Calu3 (cell line): Measurements from ENCODE around the gene MED28. TPM values are rescaled to one million over a fixed set of nuclear protein-coding genes. Genes with fewer than 3 reads are reported as not detected.

Experiments
- BruUV-seq: library from RNA; stranded (reverse); fragments of 400-500 nt; replicated peaks from 2 replicates; lab custom pipeline; 2021; lab: Mats Ljungman, UMichigan
- CTCF ChIA-PET: fragments of 300-600 bp; sonication (Branson Sonifier 250); formaldehyde crosslinking; loops from one replicate; lab custom pipeline; 2022; ENCODE audit warnings: antibody characterized with exemption; lab: Charles Lee
- DNase-seq: peaks from one replicate; pipeline ENCODE4 v3.0.0; 2022
- H3K27ac Mint-ChIP-seq: one replicate; pipeline ENCODE4 v1.8.0; 2022; ENCODE audit warnings: mixed read lengths; ENCODE audit not compliant: unreplicated experiment
- H3K27me3 Mint-ChIP-seq: one replicate; pipeline ENCODE4 v1.8.0; 2022; ENCODE audit warnings: mixed read lengths; ENCODE audit not compliant: unreplicated experiment
- H3K36me3 Mint-ChIP-seq: one replicate; pipeline ENCODE4 v1.8.0; 2022; ENCODE audit warnings: mild to moderate bottlenecking, moderate library complexity, mixed read lengths; ENCODE audit not compliant: insufficient read depth, unreplicated experiment
- H3K4me1 Mint-ChIP-seq: one replicate; pipeline ENCODE4 v1.8.0; 2022; ENCODE audit warnings: mild to moderate bottlenecking, low read depth, mixed read lengths; ENCODE audit not compliant: unreplicated experiment
- H3K4me3 Mint-ChIP-seq: one replicate; pipeline ENCODE4 v1.8.0; 2022; ENCODE audit warnings: mild to moderate bottlenecking, low read depth, moderate library complexity, mixed read lengths; ENCODE audit not compliant: unreplicated experiment
- H3K9me3 Mint-ChIP-seq: one replicate; pipeline ENCODE4 v1.8.0; 2022; ENCODE audit warnings: low read depth, mixed read lengths; ENCODE audit not compliant: unreplicated experiment
- intact Hi-C: fragments of 100-400 bp; cut with micrococcal nuclease; formaldehyde crosslinking; loops from one replicate; pipeline ENCODE4 v1.10.0; 2022; ENCODE audit not compliant: unreplicated experiment
- total RNA-seq: library from RNA; stranded (reverse); gene quantifications from 2 replicates; pipeline ENCODE4 v1.2.3, GENCODE V29; 2022
- TF ChIP-seq, protein P1 (sequence below): fragments of 200-600 bp; IDR thresholded peaks from one replicate; pipeline ENCODE4 v1.8.0; 2022; ENCODE audit warnings: antibody characterized with exemption; ENCODE audit not compliant: unreplicated experiment

Gene MED28
- total RNA-seq, 1 experiment from 2014 or later = 27.2 TPM

DNA sequence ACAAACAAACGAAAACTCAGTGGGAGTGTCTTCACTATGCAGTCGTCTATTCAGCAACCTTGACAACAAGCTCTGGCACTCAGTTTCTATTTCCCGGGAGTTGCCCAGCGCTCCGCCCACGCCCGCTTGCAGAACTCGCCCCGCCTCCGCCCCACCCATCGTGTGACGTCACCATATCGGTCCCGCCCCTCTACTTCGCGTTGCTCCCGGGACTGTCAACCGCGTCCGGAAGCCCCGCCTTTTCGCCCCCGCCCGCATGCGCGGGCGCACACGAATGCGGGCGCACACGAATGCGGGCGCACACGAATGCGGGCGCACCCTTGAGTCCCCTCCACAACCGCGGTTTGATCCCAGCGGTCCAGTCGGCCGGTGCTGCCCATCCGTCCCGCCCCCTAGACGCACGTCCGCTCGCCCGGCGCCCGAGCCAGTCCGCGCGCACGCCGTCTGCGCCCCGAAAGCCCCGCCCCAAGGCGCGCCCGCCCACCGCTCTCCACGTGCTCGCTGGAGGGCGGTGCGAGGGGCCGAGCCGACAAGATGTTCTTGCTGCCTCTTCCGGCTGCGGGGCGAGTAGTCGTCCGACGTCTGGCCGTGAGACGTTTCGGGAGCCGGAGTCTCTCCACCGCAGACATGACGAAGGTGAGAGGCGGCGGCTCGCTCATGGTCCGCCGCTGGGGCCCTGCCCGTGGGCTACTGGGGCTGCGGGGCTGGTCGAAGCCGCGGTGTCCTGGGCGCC is 37.3 kb upstream of the MED28 start, which contains the start of gene LAP3:
Gene LAP3, plus strand, starts transcription at position 267 of the 733 bp plus-strand sequence. Its CDS starts 268 bp downstream, at position 535.
- Mint-ChIP-seq H3K36me3 (peaks cover 21% of the 10 kb centered on the region), H3K27me3 (no peaks in the 10 kb centered on the region), H3K27ac (peak within 1 kb of the TSS; percentile 76), H3K9me3 (no peaks in the 10 kb centered on the region), H3K4me3 (peak within 1 kb of the TSS; percentile 96), H3K4me1 (no peaks in the 10 kb centered on the region)
- intact Hi-C loops = loop anchor here (2.0 to 5.0 kb wide), 2 partner anchors 28 to 35 kb away; partner anchors contain the start of gene MED28
- CTCF ChIA-PET = interaction anchor here (0.6 to 1.0 kb wide), 2 partner anchors 28 to 236 kb away, joined by 4 to 6 read pairs; no protein-coding TSS in a partner anchor
- BruUV-seq = no TSS peak
- TF ChIP-seq, protein P1, sequence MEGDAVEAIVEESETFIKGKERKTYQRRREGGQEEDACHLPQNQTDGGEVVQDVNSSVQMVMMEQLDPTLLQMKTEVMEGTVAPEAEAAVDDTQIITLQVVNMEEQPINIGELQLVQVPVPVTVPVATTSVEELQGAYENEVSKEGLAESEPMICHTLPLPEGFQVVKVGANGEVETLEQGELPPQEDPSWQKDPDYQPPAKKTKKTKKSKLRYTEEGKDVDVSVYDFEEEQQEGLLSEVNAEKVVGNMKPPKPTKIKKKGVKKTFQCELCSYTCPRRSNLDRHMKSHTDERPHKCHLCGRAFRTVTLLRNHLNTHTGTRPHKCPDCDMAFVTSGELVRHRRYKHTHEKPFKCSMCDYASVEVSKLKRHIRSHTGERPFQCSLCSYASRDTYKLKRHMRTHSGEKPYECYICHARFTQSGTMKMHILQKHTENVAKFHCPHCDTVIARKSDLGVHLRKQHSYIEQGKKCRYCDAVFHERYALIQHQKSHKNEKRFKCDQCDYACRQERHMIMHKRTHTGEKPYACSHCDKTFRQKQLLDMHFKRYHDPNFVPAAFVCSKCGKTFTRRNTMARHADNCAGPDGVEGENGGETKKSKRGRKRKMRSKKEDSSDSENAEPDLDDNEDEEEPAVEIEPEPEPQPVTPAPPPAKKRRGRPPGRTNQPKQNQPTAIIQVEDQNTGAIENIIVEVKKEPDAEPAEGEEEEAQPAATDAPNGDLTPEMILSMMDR = no peak
- peak; percentile 95 for DNase-seq

DNA sequence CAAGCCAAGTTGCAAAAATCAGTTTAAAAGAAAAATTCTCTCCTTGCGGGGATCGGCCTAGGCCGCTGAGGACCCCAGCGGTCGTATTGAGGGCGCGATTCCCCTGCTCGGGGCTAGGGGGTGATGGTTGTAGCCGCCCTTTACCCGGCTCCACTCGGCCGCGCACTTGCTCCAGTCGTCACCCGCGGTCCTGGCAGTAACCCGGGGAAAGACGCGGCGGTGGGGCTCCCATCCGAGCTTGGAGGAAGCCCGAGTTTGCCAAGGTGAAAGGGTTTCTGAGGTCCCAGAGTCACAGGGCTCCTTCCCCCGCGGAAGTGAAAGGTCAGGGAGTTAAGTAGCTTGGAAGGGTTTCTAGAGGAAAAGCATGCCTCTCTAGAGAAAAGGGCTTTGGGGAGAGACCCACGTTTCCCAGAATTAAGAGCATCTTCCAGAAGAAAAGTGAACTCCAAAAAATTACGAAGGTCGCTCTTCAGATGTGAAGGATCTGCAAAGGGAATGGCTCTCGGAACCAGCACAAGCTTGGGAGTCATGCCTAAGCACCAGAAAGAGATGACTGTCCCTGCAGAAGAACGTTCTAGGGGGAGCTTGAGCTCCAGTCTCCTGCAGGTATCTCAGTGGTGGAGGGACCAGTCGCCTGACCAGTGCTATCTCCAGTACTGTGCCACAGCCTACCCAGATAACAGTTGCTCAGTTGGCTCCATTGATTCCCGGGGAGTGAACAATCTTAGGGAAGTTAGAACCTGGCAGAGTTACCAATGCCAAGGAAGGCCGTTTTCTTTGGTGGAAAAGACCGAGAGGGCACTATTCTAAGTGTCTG is 36.6 kb upstream of the MED28 start:
- TF ChIP-seq, protein P1 = no peak
- peak; percentile 19 for DNase-seq
- H3K4me3 Mint-ChIP-seq = peak overlapping the region; percentile 96
- H3K36me3 Mint-ChIP-seq = peaks cover 21% of the 10 kb centered on the region
- CTCF ChIA-PET = interaction anchor here (0.7 kb wide), 1 partner anchor 29 kb away, joined by 3 read pairs; no protein-coding TSS in a partner anchor
- no peaks in the 10 kb centered on the region for H3K4me1 Mint-ChIP-seq
- peak overlapping the region; percentile 76 for H3K27ac Mint-ChIP-seq
- intact Hi-C loops = loop anchor here (2.0 to 5.0 kb wide), 2 partner anchors 29 to 34 kb away; partner anchors contain the start of gene MED28
- no peaks in the 10 kb centered on the region for H3K27me3 Mint-ChIP-seq
- no peaks in the 10 kb centered on the region for H3K9me3 Mint-ChIP-seq
- TSS peak; percentile 35 for BruUV-seq

DNA sequence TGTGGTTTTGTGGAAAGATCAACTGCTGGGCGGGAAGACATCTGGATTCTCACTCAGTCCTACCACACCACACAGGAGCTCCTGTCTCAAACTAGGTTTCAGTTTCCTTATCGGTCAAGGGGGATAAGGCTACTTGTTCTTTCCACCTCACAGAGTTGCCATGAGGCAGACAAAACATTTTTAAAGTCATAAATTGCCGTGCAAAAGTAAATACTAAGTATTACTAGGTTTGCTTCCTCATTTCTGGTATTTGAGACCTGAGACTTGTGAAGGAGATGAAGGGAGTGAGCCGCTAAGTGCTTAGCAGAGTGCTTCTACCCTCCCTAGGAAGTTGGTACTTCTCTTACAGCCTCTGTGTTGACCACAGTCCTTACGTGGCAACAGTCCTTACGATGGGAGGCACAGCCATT is 36.0 kb upstream of the MED28 start:
- peak overlapping the region; percentile 96 for H3K4me3 Mint-ChIP-seq
- TF ChIP-seq, protein P1 = no peak
- DNase-seq = no peak
- peaks cover 21% of the 10 kb centered on the region for H3K36me3 Mint-ChIP-seq
- intact Hi-C loops = loop anchor here (5.0 kb wide), 1 partner anchor 34 kb away; the partner anchor contains the start of gene MED28
- H3K27me3 Mint-ChIP-seq = no peaks in the 10 kb centered on the region
- BruUV-seq = no TSS peak
- H3K9me3 Mint-ChIP-seq = no peaks in the 10 kb centered on the region
- H3K27ac Mint-ChIP-seq = no peak overlapping the region
- no peaks in the 10 kb centered on the region for H3K4me1 Mint-ChIP-seq
- CTCF ChIA-PET = no interaction called here

DNA sequence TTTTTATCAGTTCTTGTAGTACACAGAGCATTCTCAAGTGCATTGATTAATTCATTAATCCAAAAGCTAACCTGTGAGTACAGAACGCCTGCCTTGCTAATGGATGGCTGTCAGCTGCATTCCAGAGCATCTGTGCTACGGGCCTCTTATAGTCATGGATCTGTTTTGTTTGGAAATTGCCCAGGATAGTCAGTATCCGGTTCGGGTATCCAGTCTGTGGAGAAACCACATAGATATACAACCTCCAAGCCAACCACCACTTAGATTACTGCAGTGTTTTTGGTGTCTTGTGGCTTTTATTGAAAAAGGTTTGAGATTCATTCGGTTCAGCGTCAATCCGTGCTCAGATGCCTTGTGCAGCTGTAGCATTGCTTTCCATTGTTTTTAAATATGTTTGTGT is 33.5 kb upstream of the MED28 start:
- no peaks in the 10 kb centered on the region for H3K9me3 Mint-ChIP-seq

More for the DNA sequence above, 33.5 kb upstream of the MED28 start:
- no peaks in the 10 kb centered on the region for H3K27me3 Mint-ChIP-seq
- TF ChIP-seq, protein P1 = no peak
- no peak overlapping the region for H3K27ac Mint-ChIP-seq
- no peaks in the 10 kb centered on the region for H3K4me1 Mint-ChIP-seq
- peaks cover 32% of the 10 kb centered on the region for H3K36me3 Mint-ChIP-seq
- BruUV-seq = no TSS peak
- DNase-seq = no peak
- intact Hi-C loops = no loop called here
- CTCF ChIA-PET = no interaction called here
- H3K4me3 Mint-ChIP-seq = no peak overlapping the region
